H9 (cell line): ENCODE results near the gene IL4. TPM values are rescaled to one million over a fixed set of nuclear protein-coding genes. Genes with fewer than 3 reads are reported as not detected.

Experiments used
- DNase-seq: peaks from one replicate; pipeline ENCODE4 v3.0.0-alpha.2; 2017
- H2AFZ ChIP-seq: one replicate; pipeline ENCODE4 v1.6.1; 2013; ENCODE audit warnings: mild to moderate bottlenecking, low read length, control low read depth, moderate library complexity
- H2AK5ac ChIP-seq: 2 replicates; pipeline ENCODE4 v1.6.1; 2013; ENCODE audit warnings: low read length, control low read depth, mixed read lengths; ENCODE audit not compliant: insufficient read length
- H2BK120ac ChIP-seq: one replicate; pipeline ENCODE4 v1.6.1; 2013; ENCODE audit warnings: low read depth, mild to moderate bottlenecking, low read length, control low read depth, inconsistent platforms; ENCODE audit not compliant: poor library complexity, severe bottlenecking
- H2BK12ac ChIP-seq: 2 replicates; pipeline ENCODE4 v1.6.1; 2013; ENCODE audit warnings: low read length, control low read depth, mixed read lengths, low read depth; ENCODE audit not compliant: insufficient read length
- H2BK15ac ChIP-seq: 2 replicates; pipeline ENCODE4 v1.6.1; 2013; ENCODE audit warnings: low read depth, low read length, control low read depth
- H2BK20ac ChIP-seq: one replicate; pipeline ENCODE4 v1.6.1; 2013; ENCODE audit warnings: low read depth, mild to moderate bottlenecking, low read length, control low read depth, inconsistent platforms; ENCODE audit not compliant: poor library complexity, severe bottlenecking
- H2BK5ac ChIP-seq: 2 replicates; pipeline ENCODE4 v1.6.1; 2013; ENCODE audit warnings: low read length, control low read depth, mixed read lengths; ENCODE audit not compliant: insufficient read length
- H3K14ac ChIP-seq: 2 replicates; pipeline ENCODE4 v1.6.1; 2013; ENCODE audit warnings: low read length, control low read depth; ENCODE audit not compliant: insufficient read depth
- H3K18ac ChIP-seq: 2 replicates; pipeline ENCODE4 v1.6.1; 2013; ENCODE audit warnings: low read depth, mild to moderate bottlenecking, mixed read lengths, low read length, control low read depth; ENCODE audit not compliant: insufficient read length
- H3K23ac ChIP-seq: 2 replicates; pipeline ENCODE4 v1.6.1; 2013; ENCODE audit warnings: low read length, control low read depth, mixed read lengths, low read depth; ENCODE audit not compliant: insufficient read length
- H3K23me2 ChIP-seq: 2 replicates; pipeline ENCODE4 v1.6.1; 2013; ENCODE audit warnings: low read depth, mild to moderate bottlenecking, mixed read lengths, low read length, control low read depth; ENCODE audit not compliant: insufficient read length, poor library complexity, severe bottlenecking
- H3K27ac ChIP-seq: 2 replicates; pipeline ENCODE4 v1.5.1; 2013; ENCODE audit warnings: low read length, control low read depth, mixed read lengths, low read depth; ENCODE audit not compliant: insufficient read length
- H3K27me3 ChIP-seq: 2 replicates; pipeline ENCODE4 v1.6.1; 2013; ENCODE audit warnings: low read length, control low read depth, inconsistent platforms; ENCODE audit not compliant: insufficient read depth
- H3K4ac ChIP-seq: 2 replicates; pipeline ENCODE4 v1.6.1; 2013; ENCODE audit warnings: low read depth, mild to moderate bottlenecking, control low read depth, inconsistent platforms, low read length, moderate library complexity
- H3K4me1 ChIP-seq: 2 replicates; pipeline ENCODE4 v1.6.1; 2013; ENCODE audit warnings: low read length, control low read depth, inconsistent platforms; ENCODE audit not compliant: insufficient read depth
- H3K4me2 ChIP-seq: 2 replicates; pipeline ENCODE4 v1.6.1; 2013; ENCODE audit warnings: low read length, control low read depth, mixed read lengths; ENCODE audit not compliant: insufficient read length, insufficient read depth
- H3K56ac ChIP-seq: 2 replicates; pipeline ENCODE4 v1.6.1; 2013; ENCODE audit warnings: low read depth, mild to moderate bottlenecking, mixed read lengths, low read length, control low read depth; ENCODE audit not compliant: insufficient read length
- H3K79me1 ChIP-seq: 2 replicates; pipeline ENCODE4 v1.6.1; 2013; ENCODE audit warnings: low read depth, mild to moderate bottlenecking, moderate library complexity, low read length, control low read depth, inconsistent platforms; ENCODE audit not compliant: insufficient read depth, poor library complexity, severe bottlenecking
- H3K79me2 ChIP-seq: 2 replicates; pipeline ENCODE4 v1.6.1; 2013; ENCODE audit warnings: low read length, control low read depth, inconsistent platforms; ENCODE audit not compliant: insufficient read depth
- H3K9ac ChIP-seq: 2 replicates; pipeline ENCODE4 v1.6.1; 2013; ENCODE audit warnings: low read length, control low read depth, mixed read lengths; ENCODE audit not compliant: insufficient read length; ENCODE audit errors: extremely low read depth
- H3K9me3 ChIP-seq: one replicate; pipeline ENCODE4 v1.6.1; 2013; ENCODE audit warnings: low read depth, low read length, inconsistent platforms; ENCODE audit not compliant: control insufficient read depth
- H3T11ph ChIP-seq: one replicate; pipeline ENCODE4 v1.6.1; 2013; ENCODE audit warnings: mild to moderate bottlenecking, low read length, control low read depth, inconsistent platforms
- H4K20me1 ChIP-seq: one replicate; pipeline ENCODE4 v1.6.1; 2013; ENCODE audit not compliant: control insufficient read depth, insufficient read length, insufficient read depth
- H4K5ac ChIP-seq: 2 replicates; pipeline ENCODE4 v1.6.1; 2013; ENCODE audit warnings: low read depth, mild to moderate bottlenecking, mixed read lengths, low read length, control low read depth; ENCODE audit not compliant: insufficient read length
- H4K8ac ChIP-seq: replicated peaks from 2 replicates; pipeline ENCODE4 v1.6.1; 2013; ENCODE audit warnings: low read length, control low read depth, mixed read lengths, low read depth; ENCODE audit not compliant: insufficient read length
- H4K91ac ChIP-seq: 2 replicates; pipeline ENCODE4 v1.6.1; 2013; ENCODE audit warnings: low read depth, mild to moderate bottlenecking, moderate library complexity, mixed read lengths, low read length, control low read depth; ENCODE audit not compliant: insufficient read length
- H3K27ac Mint-ChIP-seq, 3 experiments: 2 replicates in 2 of 3; 3 replicates in 1 of 3; pipeline ENCODE4 v1.8.0; 2020 to 2021; ENCODE audit warnings: mixed read lengths in 3 of 3, mild to moderate bottlenecking in 1 of 3, moderate library complexity in 1 of 3
- H3K27me3 Mint-ChIP-seq: 2 replicates; pipeline ENCODE4 v1.8.0; 2021; ENCODE audit warnings: low read depth, mild to moderate bottlenecking, moderate library complexity, mixed read lengths
- H3K36me3 Mint-ChIP-seq, 3 experiments: 2 replicates in 2 of 3; 3 replicates in 1 of 3; pipeline ENCODE4 v1.8.0; 2020 to 2021; ENCODE audit warnings: low read depth in 3 of 3, mixed read lengths in 3 of 3; ENCODE audit not compliant: insufficient read depth in 1 of 3
- H3K4me1 Mint-ChIP-seq, 2 experiments: 2 replicates each; pipeline ENCODE4 v1.8.0; 2020; ENCODE audit warnings: mixed read lengths in 2 of 2
- H3K4me3 Mint-ChIP-seq, 2 experiments: 2 replicates in 1 of 2; 3 replicates in 1 of 2; pipeline ENCODE4 v1.8.0; 2020 to 2021; ENCODE audit warnings: mild to moderate bottlenecking in 2 of 2, mixed read lengths in 2 of 2, moderate library complexity in 1 of 2
- H3K9me3 Mint-ChIP-seq, 2 experiments: 2 replicates in 1 of 2; 3 replicates in 1 of 2; pipeline ENCODE4 v1.8.0; 2020; ENCODE audit warnings: mild to moderate bottlenecking in 2 of 2, mixed read lengths in 2 of 2, moderate library complexity in 1 of 2
- WGBS: extraction: QIAGEN DNeasy Blood & Tissue Kit; methylation state at CpG from one replicate; pipeline ENCODE4 v1.1.7; 2013; ENCODE audit warnings: missing lambda C conversion rate, low lambda C conversion rate, mixed read lengths; ENCODE audit not compliant: insufficient read length; ENCODE audit errors: extremely low coverage; 5-methylcytosine and 5-hydroxymethylcytosine counted together
- total RNA-seq: library from RNA; stranded (reverse); gene quantifications from 2 replicates; pipeline ENCODE4 v1.2.1, GENCODE V29; 2021
- TF ChIP-seq, protein P1 (sequence below): fragments of 200-600 bp; sonication (generic); conservative IDR thresholded peaks from 3 replicates; pipeline ENCODE4 v1.8.0; 2021; ENCODE audit warnings: antibody characterized with exemption, mild to moderate bottlenecking

Gene IL4
- total RNA-seq, 1 experiment from 2014 or later, result not detected

DNA sequence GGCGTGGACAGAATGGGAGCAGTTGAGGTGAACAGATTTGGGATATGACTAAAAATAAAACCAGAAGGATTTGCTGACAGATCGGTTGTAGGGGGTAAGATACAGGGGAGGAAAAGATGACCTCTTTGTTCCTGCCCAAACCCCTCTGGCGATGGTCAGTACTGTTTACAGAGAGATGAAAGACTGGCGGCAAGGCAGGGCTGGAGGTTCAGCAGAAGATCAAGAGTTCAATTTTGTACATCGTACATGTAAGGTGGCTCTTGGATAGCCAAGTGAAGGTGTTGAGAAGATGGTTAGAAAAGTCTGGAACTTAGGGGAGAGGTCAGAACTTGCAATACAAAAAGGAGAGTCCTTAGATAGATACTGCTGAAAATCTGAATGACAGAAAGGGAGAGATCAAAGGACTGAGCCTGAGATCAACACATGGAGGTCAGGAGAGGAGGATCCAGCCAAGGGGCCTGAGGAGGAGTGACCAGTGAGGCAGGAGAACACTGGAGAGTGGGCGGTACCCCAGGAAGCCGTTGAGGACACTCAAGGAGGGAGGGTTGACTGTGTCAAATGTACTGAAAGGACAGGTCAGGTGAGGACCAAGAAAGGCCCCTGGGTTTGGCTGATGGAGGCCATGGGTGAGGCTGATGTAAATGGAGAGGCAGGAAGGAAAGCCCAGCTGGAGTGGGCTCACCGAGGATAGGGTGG lies 7.1 kb downstream of the IL4 start:
- no peak overlapping the region for H4K91ac ChIP-seq
- H3K23ac ChIP-seq, result no peak overlapping the region
- no peak overlapping the region for H3K27ac ChIP-seq
- no peak overlapping the region for H2BK120ac ChIP-seq
- peaks cover 3% of the 10 kb centered on the region for H4K20me1 ChIP-seq
- H3T11ph ChIP-seq, result no peak overlapping the region
- no peak overlapping the region for H3K4me2 ChIP-seq
- H3K36me3 Mint-ChIP-seq, result no peaks in the 10 kb centered on the region
- DNase-seq, result peak; percentile 17
- H3K4me1 Mint-ChIP-seq, result peaks cover 4 to 8% of the 10 kb centered on the region in 2 experiments; a peak in 1 of 4 replicates
- no peak overlapping the region for H2AK5ac ChIP-seq
- no peak overlapping the region for H2AFZ ChIP-seq
- no peak overlapping the region for H3K56ac ChIP-seq
- H3K4ac ChIP-seq, result no peak overlapping the region
- H3K9me3 Mint-ChIP-seq, result no peaks in the 10 kb centered on the region
- H3K4me3 Mint-ChIP-seq, result no peak overlapping the region
- H3K4me1 ChIP-seq, result no peaks in the 10 kb centered on the region
- H2BK15ac ChIP-seq, result no peak overlapping the region
- no peak overlapping the region for H3K27ac Mint-ChIP-seq
- H2BK12ac ChIP-seq, result no peak overlapping the region
- no peaks in the 10 kb centered on the region for H3K27me3 ChIP-seq
- no peak overlapping the region for H4K8ac ChIP-seq
- H3K27me3 Mint-ChIP-seq, result no peaks in the 10 kb centered on the region; the same call in 1 of the 2 replicates
- H2BK20ac ChIP-seq, result no peak overlapping the region
- TF ChIP-seq, protein P1, sequence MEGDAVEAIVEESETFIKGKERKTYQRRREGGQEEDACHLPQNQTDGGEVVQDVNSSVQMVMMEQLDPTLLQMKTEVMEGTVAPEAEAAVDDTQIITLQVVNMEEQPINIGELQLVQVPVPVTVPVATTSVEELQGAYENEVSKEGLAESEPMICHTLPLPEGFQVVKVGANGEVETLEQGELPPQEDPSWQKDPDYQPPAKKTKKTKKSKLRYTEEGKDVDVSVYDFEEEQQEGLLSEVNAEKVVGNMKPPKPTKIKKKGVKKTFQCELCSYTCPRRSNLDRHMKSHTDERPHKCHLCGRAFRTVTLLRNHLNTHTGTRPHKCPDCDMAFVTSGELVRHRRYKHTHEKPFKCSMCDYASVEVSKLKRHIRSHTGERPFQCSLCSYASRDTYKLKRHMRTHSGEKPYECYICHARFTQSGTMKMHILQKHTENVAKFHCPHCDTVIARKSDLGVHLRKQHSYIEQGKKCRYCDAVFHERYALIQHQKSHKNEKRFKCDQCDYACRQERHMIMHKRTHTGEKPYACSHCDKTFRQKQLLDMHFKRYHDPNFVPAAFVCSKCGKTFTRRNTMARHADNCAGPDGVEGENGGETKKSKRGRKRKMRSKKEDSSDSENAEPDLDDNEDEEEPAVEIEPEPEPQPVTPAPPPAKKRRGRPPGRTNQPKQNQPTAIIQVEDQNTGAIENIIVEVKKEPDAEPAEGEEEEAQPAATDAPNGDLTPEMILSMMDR, result no peak
- no peaks in the 10 kb centered on the region for H3K23me2 ChIP-seq
- no peak overlapping the region for H4K5ac ChIP-seq
- H3K79me1 ChIP-seq, result no peaks in the 10 kb centered on the region
- H3K18ac ChIP-seq, result no peak overlapping the region
- no peak overlapping the region for H2BK5ac ChIP-seq
- H3K79me2 ChIP-seq, result no peaks in the 10 kb centered on the region
- no peaks in the 10 kb centered on the region for H3K9me3 ChIP-seq
- H3K14ac ChIP-seq, result no peak overlapping the region
- H3K9ac ChIP-seq, result no peak overlapping the region
- WGBS, result no CpG with 5 or more reads among the region's 8 CpGs
